H9 (cell line): ENCODE data around the gene MAGEA6. TPM values are rescaled to one million over a fixed set of nuclear protein-coding genes. Genes with fewer than 3 reads are reported as not detected.

Experiments used
- DNase-seq: peaks from one replicate; pipeline ENCODE4 v3.0.0-alpha.2; 2017
- H2AFZ ChIP-seq: one replicate; pipeline ENCODE4 v1.6.1; 2013; ENCODE audit warnings: mild to moderate bottlenecking, low read length, control low read depth, moderate library complexity
- H2AK5ac ChIP-seq: 2 replicates; pipeline ENCODE4 v1.6.1; 2013; ENCODE audit warnings: low read length, control low read depth, mixed read lengths; ENCODE audit not compliant: insufficient read length
- H2BK120ac ChIP-seq: one replicate; pipeline ENCODE4 v1.6.1; 2013; ENCODE audit warnings: low read depth, mild to moderate bottlenecking, low read length, control low read depth, inconsistent platforms; ENCODE audit not compliant: poor library complexity, severe bottlenecking
- H2BK12ac ChIP-seq: 2 replicates; pipeline ENCODE4 v1.6.1; 2013; ENCODE audit warnings: low read length, control low read depth, mixed read lengths, low read depth; ENCODE audit not compliant: insufficient read length
- H2BK15ac ChIP-seq: 2 replicates; pipeline ENCODE4 v1.6.1; 2013; ENCODE audit warnings: low read depth, low read length, control low read depth
- H2BK20ac ChIP-seq: one replicate; pipeline ENCODE4 v1.6.1; 2013; ENCODE audit warnings: low read depth, mild to moderate bottlenecking, low read length, control low read depth, inconsistent platforms; ENCODE audit not compliant: poor library complexity, severe bottlenecking
- H2BK5ac ChIP-seq: 2 replicates; pipeline ENCODE4 v1.6.1; 2013; ENCODE audit warnings: low read length, control low read depth, mixed read lengths; ENCODE audit not compliant: insufficient read length
- H3K14ac ChIP-seq: 2 replicates; pipeline ENCODE4 v1.6.1; 2013; ENCODE audit warnings: low read length, control low read depth; ENCODE audit not compliant: insufficient read depth
- H3K18ac ChIP-seq: 2 replicates; pipeline ENCODE4 v1.6.1; 2013; ENCODE audit warnings: low read depth, mild to moderate bottlenecking, mixed read lengths, low read length, control low read depth; ENCODE audit not compliant: insufficient read length
- H3K23ac ChIP-seq: 2 replicates; pipeline ENCODE4 v1.6.1; 2013; ENCODE audit warnings: low read length, control low read depth, mixed read lengths, low read depth; ENCODE audit not compliant: insufficient read length
- H3K23me2 ChIP-seq: 2 replicates; pipeline ENCODE4 v1.6.1; 2013; ENCODE audit warnings: low read depth, mild to moderate bottlenecking, mixed read lengths, low read length, control low read depth; ENCODE audit not compliant: insufficient read length, poor library complexity, severe bottlenecking
- H3K27ac ChIP-seq: 2 replicates; pipeline ENCODE4 v1.5.1; 2013; ENCODE audit warnings: low read length, control low read depth, mixed read lengths, low read depth; ENCODE audit not compliant: insufficient read length
- H3K27me3 ChIP-seq: 2 replicates; pipeline ENCODE4 v1.6.1; 2013; ENCODE audit warnings: low read length, control low read depth, inconsistent platforms; ENCODE audit not compliant: insufficient read depth
- H3K4ac ChIP-seq: 2 replicates; pipeline ENCODE4 v1.6.1; 2013; ENCODE audit warnings: low read depth, mild to moderate bottlenecking, control low read depth, inconsistent platforms, low read length, moderate library complexity
- H3K4me1 ChIP-seq: 2 replicates; pipeline ENCODE4 v1.6.1; 2013; ENCODE audit warnings: low read length, control low read depth, inconsistent platforms; ENCODE audit not compliant: insufficient read depth
- H3K4me2 ChIP-seq: 2 replicates; pipeline ENCODE4 v1.6.1; 2013; ENCODE audit warnings: low read length, control low read depth, mixed read lengths; ENCODE audit not compliant: insufficient read length, insufficient read depth
- H3K56ac ChIP-seq: 2 replicates; pipeline ENCODE4 v1.6.1; 2013; ENCODE audit warnings: low read depth, mild to moderate bottlenecking, mixed read lengths, low read length, control low read depth; ENCODE audit not compliant: insufficient read length
- H3K79me1 ChIP-seq: 2 replicates; pipeline ENCODE4 v1.6.1; 2013; ENCODE audit warnings: low read depth, mild to moderate bottlenecking, moderate library complexity, low read length, control low read depth, inconsistent platforms; ENCODE audit not compliant: insufficient read depth, poor library complexity, severe bottlenecking
- H3K79me2 ChIP-seq: 2 replicates; pipeline ENCODE4 v1.6.1; 2013; ENCODE audit warnings: low read length, control low read depth, inconsistent platforms; ENCODE audit not compliant: insufficient read depth
- H3K9ac ChIP-seq: 2 replicates; pipeline ENCODE4 v1.6.1; 2013; ENCODE audit warnings: low read length, control low read depth, mixed read lengths; ENCODE audit not compliant: insufficient read length; ENCODE audit errors: extremely low read depth
- H3K9me3 ChIP-seq: one replicate; pipeline ENCODE4 v1.6.1; 2013; ENCODE audit warnings: low read depth, low read length, inconsistent platforms; ENCODE audit not compliant: control insufficient read depth
- H3T11ph ChIP-seq: one replicate; pipeline ENCODE4 v1.6.1; 2013; ENCODE audit warnings: mild to moderate bottlenecking, low read length, control low read depth, inconsistent platforms
- H4K20me1 ChIP-seq: one replicate; pipeline ENCODE4 v1.6.1; 2013; ENCODE audit not compliant: control insufficient read depth, insufficient read length, insufficient read depth
- H4K5ac ChIP-seq: 2 replicates; pipeline ENCODE4 v1.6.1; 2013; ENCODE audit warnings: low read depth, mild to moderate bottlenecking, mixed read lengths, low read length, control low read depth; ENCODE audit not compliant: insufficient read length
- H4K8ac ChIP-seq: replicated peaks from 2 replicates; pipeline ENCODE4 v1.6.1; 2013; ENCODE audit warnings: low read length, control low read depth, mixed read lengths, low read depth; ENCODE audit not compliant: insufficient read length
- H4K91ac ChIP-seq: 2 replicates; pipeline ENCODE4 v1.6.1; 2013; ENCODE audit warnings: low read depth, mild to moderate bottlenecking, moderate library complexity, mixed read lengths, low read length, control low read depth; ENCODE audit not compliant: insufficient read length
- H3K27ac Mint-ChIP-seq, 3 experiments: 2 replicates in 2 of 3; 3 replicates in 1 of 3; pipeline ENCODE4 v1.8.0; 2020 to 2021; ENCODE audit warnings: mixed read lengths in 3 of 3, mild to moderate bottlenecking in 1 of 3, moderate library complexity in 1 of 3
- H3K27me3 Mint-ChIP-seq: 2 replicates; pipeline ENCODE4 v1.8.0; 2021; ENCODE audit warnings: low read depth, mild to moderate bottlenecking, moderate library complexity, mixed read lengths
- H3K36me3 Mint-ChIP-seq, 3 experiments: 2 replicates in 2 of 3; 3 replicates in 1 of 3; pipeline ENCODE4 v1.8.0; 2020 to 2021; ENCODE audit warnings: low read depth in 3 of 3, mixed read lengths in 3 of 3; ENCODE audit not compliant: insufficient read depth in 1 of 3
- H3K4me1 Mint-ChIP-seq, 2 experiments: 2 replicates each; pipeline ENCODE4 v1.8.0; 2020; ENCODE audit warnings: mixed read lengths in 2 of 2
- H3K4me3 Mint-ChIP-seq, 2 experiments: 2 replicates in 1 of 2; 3 replicates in 1 of 2; pipeline ENCODE4 v1.8.0; 2020 to 2021; ENCODE audit warnings: mild to moderate bottlenecking in 2 of 2, mixed read lengths in 2 of 2, moderate library complexity in 1 of 2
- H3K9me3 Mint-ChIP-seq, 2 experiments: 2 replicates in 1 of 2; 3 replicates in 1 of 2; pipeline ENCODE4 v1.8.0; 2020; ENCODE audit warnings: mild to moderate bottlenecking in 2 of 2, mixed read lengths in 2 of 2, moderate library complexity in 1 of 2
- WGBS: extraction: QIAGEN DNeasy Blood & Tissue Kit; methylation state at CpG from one replicate; pipeline ENCODE4 v1.1.7; 2013; ENCODE audit warnings: missing lambda C conversion rate, low lambda C conversion rate, mixed read lengths; ENCODE audit not compliant: insufficient read length; ENCODE audit errors: extremely low coverage; 5-methylcytosine and 5-hydroxymethylcytosine counted together
- total RNA-seq: library from RNA; stranded (reverse); gene quantifications from 2 replicates; pipeline ENCODE4 v1.2.1, GENCODE V29; 2021
- TF ChIP-seq, protein P1 (sequence below): fragments of 200-600 bp; sonication (generic); conservative IDR thresholded peaks from 3 replicates; pipeline ENCODE4 v1.8.0; 2021; ENCODE audit warnings: antibody characterized with exemption, mild to moderate bottlenecking

MAGEA6 gene
- total RNA-seq, 1 experiment from 2014 or later, result not detected

DNA sequence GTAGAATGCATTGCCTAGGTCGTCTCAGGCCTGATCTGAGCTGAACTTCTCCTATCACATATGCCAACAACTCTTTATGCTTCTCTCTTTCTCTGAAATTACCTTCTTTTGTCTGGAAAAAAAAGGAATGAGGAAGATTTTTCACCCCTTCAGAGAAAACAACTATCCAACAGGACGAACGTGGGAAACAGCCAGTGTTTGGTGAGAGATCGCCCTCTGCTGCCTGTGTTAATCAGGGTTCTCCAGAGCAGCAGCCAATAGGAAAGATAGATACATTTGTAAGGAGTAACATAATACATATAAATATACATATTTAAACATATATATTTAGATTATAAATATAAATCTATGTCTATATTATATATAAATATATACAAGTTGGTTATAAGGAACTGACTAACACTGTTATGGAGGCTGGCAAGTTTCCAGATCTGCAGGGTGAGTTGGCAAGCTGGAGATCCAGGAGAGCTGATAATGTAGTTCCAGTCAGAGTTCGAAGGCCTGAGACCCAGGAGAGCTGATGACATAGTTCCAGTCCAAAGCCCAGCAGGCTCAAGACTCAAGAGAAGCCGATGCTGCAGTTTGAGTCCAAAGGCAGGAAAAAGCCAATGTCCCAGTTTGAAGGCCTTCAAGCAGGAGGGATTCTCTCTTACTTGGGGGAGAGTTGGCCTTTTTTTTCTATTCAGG, 47.7 kb upstream of the MAGEA6 start:
- peaks cover 6 to 11% of the 10 kb centered on the region in 2 experiments for H3K4me1 Mint-ChIP-seq
- Histone ChIP-seq H3K9me3 (peaks cover 39% of the 10 kb centered on the region), H3K27me3 (no peaks in the 10 kb centered on the region), H3K56ac (no peak overlapping the region), H2BK12ac (no peak overlapping the region), H3K14ac (no peak overlapping the region), H2BK20ac (no peak overlapping the region), H2BK5ac (no peak overlapping the region), H3K4me2 (no peak overlapping the region), H3T11ph (no peak overlapping the region), H3K79me2 (no peaks in the 10 kb centered on the region), H3K4me1 (no peaks in the 10 kb centered on the region), H3K18ac (no peak overlapping the region), H4K8ac (no peak overlapping the region), H2BK15ac (no peak overlapping the region), H3K27ac (no peak overlapping the region), H4K91ac (no peak overlapping the region), H3K79me1 (no peaks in the 10 kb centered on the region), H3K9ac (no peak overlapping the region), H4K20me1 (peaks cover 1% of the 10 kb centered on the region), H3K23ac (no peak overlapping the region), H2BK120ac (no peak overlapping the region), H3K23me2 (no peaks in the 10 kb centered on the region), H2AK5ac (no peak overlapping the region), H4K5ac (no peak overlapping the region), H2AFZ (no peak overlapping the region), H3K4ac (no peak overlapping the region)
- DNase-seq, result no peak
- H3K27ac Mint-ChIP-seq, result no peak overlapping the region
- H3K27me3 Mint-ChIP-seq, result peaks cover 8% of the 10 kb centered on the region
- no CpG with 5 or more reads among the region's 6 CpGs for WGBS
- H3K36me3 Mint-ChIP-seq, result peaks cover 0 to 2% (median 0%) of the 10 kb centered on the region in 3 experiments; a peak in 2 of 7 replicates
- TF ChIP-seq, protein P1, sequence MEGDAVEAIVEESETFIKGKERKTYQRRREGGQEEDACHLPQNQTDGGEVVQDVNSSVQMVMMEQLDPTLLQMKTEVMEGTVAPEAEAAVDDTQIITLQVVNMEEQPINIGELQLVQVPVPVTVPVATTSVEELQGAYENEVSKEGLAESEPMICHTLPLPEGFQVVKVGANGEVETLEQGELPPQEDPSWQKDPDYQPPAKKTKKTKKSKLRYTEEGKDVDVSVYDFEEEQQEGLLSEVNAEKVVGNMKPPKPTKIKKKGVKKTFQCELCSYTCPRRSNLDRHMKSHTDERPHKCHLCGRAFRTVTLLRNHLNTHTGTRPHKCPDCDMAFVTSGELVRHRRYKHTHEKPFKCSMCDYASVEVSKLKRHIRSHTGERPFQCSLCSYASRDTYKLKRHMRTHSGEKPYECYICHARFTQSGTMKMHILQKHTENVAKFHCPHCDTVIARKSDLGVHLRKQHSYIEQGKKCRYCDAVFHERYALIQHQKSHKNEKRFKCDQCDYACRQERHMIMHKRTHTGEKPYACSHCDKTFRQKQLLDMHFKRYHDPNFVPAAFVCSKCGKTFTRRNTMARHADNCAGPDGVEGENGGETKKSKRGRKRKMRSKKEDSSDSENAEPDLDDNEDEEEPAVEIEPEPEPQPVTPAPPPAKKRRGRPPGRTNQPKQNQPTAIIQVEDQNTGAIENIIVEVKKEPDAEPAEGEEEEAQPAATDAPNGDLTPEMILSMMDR, result peak; percentile 67
- no peak overlapping the region for H3K4me3 Mint-ChIP-seq
- peaks cover 54 to 76% of the 10 kb centered on the region in 2 experiments for H3K9me3 Mint-ChIP-seq
